Measurements from ENCODE around the gene LRRC38.

Gene LRRC38

GRCh38 chr1:13500806-13501205 is 13.0 kb downstream of the LRRC38 start:
- Histone ChIP-seq H3F3A (ENCODE audit: insufficient read depth) (no peaks in the 10 kb centered on the region), H3K9me3 (ENCODE audit: insufficient read depth, low read length) (no peaks in the 10 kb centered on the region), H3K27ac (ENCODE audit: low read depth, low read length) (no peak overlapping the region), H4K20me1 (ENCODE audit: low read depth, low read length) (no peaks in the 10 kb centered on the region), H3K79me2 (ENCODE audit: insufficient read depth, low read length) (no peaks in the 10 kb centered on the region), H3K4me2 (ENCODE audit: low read depth, low read length, poor library complexity, severe bottlenecking) (no peak overlapping the region), H3K9ac (ENCODE audit: low read length) (no peak overlapping the region), H3K4me3 (ENCODE audit: insufficient read depth, low read length, poor library complexity, severe bottlenecking) (no peak overlapping the region), H3K9me2 (replicated peaks; ENCODE audit: insufficient read depth, low read length) (no peaks in the 10 kb centered on the region), H2AFZ (ENCODE audit: low read depth, low read length, severe bottlenecking) (no peak overlapping the region), H3K36me3 (ENCODE audit: low read length) (no peaks in the 10 kb centered on the region), H3K27me3 (ENCODE audit: low read length) (no peaks in the 10 kb centered on the region)
- no peak for TF ChIP-seq EZH2phosphoT487 (conservative IDR thresholded peaks at IDR 0.05; ENCODE audit: low read length)
- TF ChIP-seq CTCF (IDR thresholded peaks at IDR 0.05; ENCODE audit: insufficient read depth, low read length, poor library complexity, severe bottlenecking) = no peak

- no peak overlapping the region for H3K4me3 ChIP-seq (ENCODE audit: insufficient read depth, low read length, poor library complexity, severe bottlenecking)
- H3K27me3 ChIP-seq (ENCODE audit: low read length) = no peaks in the 10 kb centered on the region
- no peaks in the 10 kb centered on the region for H3K9me3 ChIP-seq (ENCODE audit: insufficient read depth, low read length)
- no peaks in the 10 kb centered on the region for H3K79me2 ChIP-seq (ENCODE audit: insufficient read depth, low read length)
- no peak for TF ChIP-seq CTCF (IDR thresholded peaks at IDR 0.05; ENCODE audit: insufficient read depth, low read length, poor library complexity, severe bottlenecking)
- no peak for TF ChIP-seq EZH2phosphoT487 (conservative IDR thresholded peaks at IDR 0.05; ENCODE audit: low read length)
- H3K4me2 ChIP-seq (ENCODE audit: low read depth, low read length, poor library complexity, severe bottlenecking) = no peak overlapping the region
- no peak overlapping the region for H2AFZ ChIP-seq (ENCODE audit: low read depth, low read length, severe bottlenecking)
- no peak overlapping the region for H3K9ac ChIP-seq (ENCODE audit: low read length)
- H3K36me3 ChIP-seq (ENCODE audit: low read length) = no peaks in the 10 kb centered on the region
- H3K9me2 ChIP-seq (replicated peaks; ENCODE audit: insufficient read depth, low read length) = no peaks in the 10 kb centered on the region
- no peaks in the 10 kb centered on the region for H3F3A ChIP-seq (ENCODE audit: insufficient read depth)
- no peaks in the 10 kb centered on the region for H4K20me1 ChIP-seq (ENCODE audit: low read depth, low read length)
- H3K27ac ChIP-seq (ENCODE audit: low read depth, low read length) = no peak overlapping the region
Observed at GRCh38 chr1:13499422-13499821, 14.4 kb downstream of the LRRC38 start.

GRCh38 chr1:13498553-13498952 is 15.2 kb downstream of the LRRC38 start:
- no peak overlapping the region for H3K27ac ChIP-seq (ENCODE audit: low read depth, low read length)

More at GRCh38 chr1:13498553-13498952, 15.2 kb downstream of the LRRC38 start:
- Histone ChIP-seq H3F3A (ENCODE audit: insufficient read depth) (no peaks in the 10 kb centered on the region), H4K20me1 (ENCODE audit: low read depth, low read length) (no peaks in the 10 kb centered on the region), H3K36me3 (ENCODE audit: low read length) (no peaks in the 10 kb centered on the region), H2AFZ (ENCODE audit: low read depth, low read length, severe bottlenecking) (no peak overlapping the region), H3K27me3 (ENCODE audit: low read length) (no peaks in the 10 kb centered on the region), H3K4me3 (ENCODE audit: insufficient read depth, low read length, poor library complexity, severe bottlenecking) (no peak overlapping the region), H3K4me2 (ENCODE audit: low read depth, low read length, poor library complexity, severe bottlenecking) (no peak overlapping the region), H3K79me2 (ENCODE audit: insufficient read depth, low read length) (no peaks in the 10 kb centered on the region), H3K9me2 (replicated peaks; ENCODE audit: insufficient read depth, low read length) (no peaks in the 10 kb centered on the region), H3K9me3 (ENCODE audit: insufficient read depth, low read length) (no peaks in the 10 kb centered on the region), H3K9ac (ENCODE audit: low read length) (no peak overlapping the region)
- TF ChIP-seq CTCF (IDR thresholded peaks at IDR 0.05; ENCODE audit: insufficient read depth, low read length, poor library complexity, severe bottlenecking) (no peak), EZH2phosphoT487 (conservative IDR thresholded peaks at IDR 0.05; ENCODE audit: low read length) (no peak)

Measured in SU-DHL-6 (cell line).